Measurements from ENCODE around the gene RGS6. TPM values are rescaled to one million over a fixed set of nuclear protein-coding genes. Genes with fewer than 3 reads are reported as not detected.

RGS6 gene
- total RNA-seq, 4 donors from 2014 or later: 7.6 to 25.3 (median 17.2) TPM

- H3K27me3 ChIP-seq: no peaks in the 10 kb centered on the region
- no peak overlapping the region for H3K27ac ChIP-seq
- DNase-seq: no peak
- no peaks in the 10 kb centered on the region for H3K36me3 ChIP-seq
- intact Hi-C loops (cut with DNase I): loop anchor here (5.0 kb wide), 1 partner anchor 428 kb away; no protein-coding TSS in a partner anchor
- WGBS, 2 donors: 81 to 93% methylated on average over 4 of the region's 4 CpGs
- H3K4me1 ChIP-seq: peaks cover 0 to 7% of the 10 kb centered on the region in 2 donors
- no peak overlapping the region for H3K4me3 ChIP-seq (replicated peaks in 1 of 3)
- no peaks in the 10 kb centered on the region for H3K9me3 ChIP-seq
- TF ChIP-seq CTCF (IDR thresholded peaks at IDR 0.05): no peak
- no peak for TF ChIP-seq POLR2A (IDR thresholded peaks at IDR 0.05)
Measured at GRCh38 chr14:72519543-72519942, 587.3 kb downstream of the RGS6 start.

- no peak for TF ChIP-seq POLR2A (IDR thresholded peaks at IDR 0.05)
- TF ChIP-seq CTCF (IDR thresholded peaks at IDR 0.05): no peak
- no peaks in the 10 kb centered on the region for H3K9me3 ChIP-seq
- 88 to 92% methylated on average over 4 of the region's 4 CpGs for WGBS, 2 donors
- intact Hi-C loops (cut with DNase I): no loop called here
- no peak overlapping the region for H3K27ac ChIP-seq
- H3K27me3 ChIP-seq: no peaks in the 10 kb centered on the region
- H3K4me1 ChIP-seq: peaks cover 0 to 5% of the 10 kb centered on the region in 2 donors
- no peak overlapping the region for H3K4me3 ChIP-seq (replicated peaks in 1 of 3)
- no peaks in the 10 kb centered on the region for H3K36me3 ChIP-seq
- no peak for DNase-seq
Measured at GRCh38 chr14:72521045-72521444, 588.8 kb downstream of the RGS6 start.

- Histone ChIP-seq H3K4me1 (peaks cover 0 to 2% of the 10 kb centered on the region in 2 donors), H3K36me3 (peaks cover 0 to 3% of the 10 kb centered on the region in 2 donors), H3K27me3 (no peaks in the 10 kb centered on the region), H3K4me3 (replicated peaks in 1 of 3) (no peak overlapping the region), H3K9me3 (no peaks in the 10 kb centered on the region), H3K27ac (no peak overlapping the region)
- no peak for DNase-seq
- 94 to 95% methylated on average over 8 of the region's 8 CpGs for WGBS, 2 donors
- TF ChIP-seq CTCF (IDR thresholded peaks at IDR 0.05): no peak
- TF ChIP-seq POLR2A (IDR thresholded peaks at IDR 0.05): no peak
- intact Hi-C loops (cut with DNase I): no loop called here
Measured at GRCh38 chr14:72521968-72522741, 589.9 kb downstream of the RGS6 start.

GRCh38 chr14:72522847-72523246 is 590.6 kb downstream of the RGS6 start:
- DNase-seq: no peak
- WGBS, 2 donors: 96 to 98% methylated on average over 4 of the region's 4 CpGs
- intact Hi-C loops (cut with DNase I): no loop called here
- peaks cover 0 to 3% of the 10 kb centered on the region in 2 donors for H3K36me3 ChIP-seq
- TF ChIP-seq POLR2A (IDR thresholded peaks at IDR 0.05) (no peak), CTCF (IDR thresholded peaks at IDR 0.05) (no peak)
- H3K9me3 ChIP-seq: no peaks in the 10 kb centered on the region
- no peak overlapping the region for H3K4me3 ChIP-seq (replicated peaks in 1 of 3)
- H3K4me1 ChIP-seq: no peaks in the 10 kb centered on the region
- no peak overlapping the region for H3K27ac ChIP-seq
- H3K27me3 ChIP-seq: no peaks in the 10 kb centered on the region

All from thyroid gland (tissue), 4 donors.